ENCODE results near the gene RNH1. TPM values are rescaled to one million over a fixed set of nuclear protein-coding genes. Genes with fewer than 3 reads are reported as not detected.

The RNH1 gene
- total and polyA plus RNA-seq, 2 of the 8 experiments (the other 6 are each of a cell fraction or from before 2014, with no cell fraction given) = 48.7 to 49.8 TPM

DNA sequence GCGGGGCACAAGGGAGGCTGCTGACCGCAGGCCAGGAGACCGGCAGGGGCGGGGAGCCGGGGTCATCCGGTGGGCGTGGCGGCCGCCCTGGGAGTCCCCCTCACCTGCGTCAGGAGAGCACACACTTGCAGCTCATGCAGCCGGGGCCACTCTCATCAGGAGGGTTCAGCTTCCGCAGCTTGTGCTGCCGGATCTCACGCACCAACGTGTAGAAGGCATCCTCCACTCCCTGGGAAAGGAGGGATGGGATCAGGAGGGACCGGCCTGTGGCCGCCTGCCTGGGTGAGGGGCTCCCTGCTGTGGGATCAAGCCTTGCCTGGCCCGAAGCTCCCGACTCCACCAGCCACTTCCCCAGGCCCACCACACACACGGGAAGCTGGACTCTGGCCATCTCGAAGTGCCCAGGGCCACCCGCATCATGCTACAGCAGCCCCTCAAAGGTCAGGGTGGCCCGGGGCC lies 25.5 kb upstream of the RNH1 start:
- no peak for TF ChIP-seq POLR2AphosphoS5 (IDR thresholded peaks at IDR 0.05; ENCODE audit: low read depth, low read length)
- WGBS, 2 experiments (ENCODE audit: extremely low coverage in 1 of 2, insufficient coverage in 1 of 2, insufficient read length in 1 of 2, insufficient replicate concordance in 2 of 2, low coverage in 1 of 2, low lambda C conversion rate in 2 of 2, missing lambda C conversion rate in 1 of 2) = 91% methylated on average over 23 of the region's 23 CpGs; no CpG with 5 or more reads in 1 of the 2 experiments
- peaks cover 0 to 15% (median 6%) of the 10 kb centered on the region in 4 experiments; a peak in 5 of 8 replicates for H3K36me3 ChIP-seq (ENCODE audit: control insufficient read depth in 2 of 4, insufficient read depth in 4 of 4, low read length in 3 of 4)

More for the DNA sequence above, 25.5 kb upstream of the RNH1 start:
- Histone ChIP-seq H3K18ac (ENCODE audit: extremely low read depth, low read length) (no peak overlapping the region), H3K27me3 (replicated peaks in 1 of 4; ENCODE audit: control insufficient read depth in 3 of 4, extremely low read depth in 1 of 4, insufficient read depth in 3 of 4, low read length in 3 of 4) (peaks cover 0 to 10% (median 4%) of the 10 kb centered on the region in 4 experiments; a peak in 5 of 7 replicates), H3K23me2 (ENCODE audit: low read depth, low read length) (peaks cover 18% of the 10 kb centered on the region; the same call in 1 of the 2 replicates), H2AFZ (ENCODE audit: low read length) (no peak overlapping the region), H3K9me3 (ENCODE audit: insufficient read depth in 2 of 2, low read depth in 1 of 2, low read length in 1 of 2) (no peaks in the 10 kb centered on the region), H4K5ac (ENCODE audit: insufficient read length, low read depth, low read length) (no peak overlapping the region), H2BK120ac (replicated peaks; ENCODE audit: low read depth, low read length) (no peak overlapping the region), H3K9ac (replicated peaks in 1 of 4; ENCODE audit: extremely low read depth in 1 of 4, low read depth in 3 of 4, low read length in 3 of 4) (no peak overlapping the region), H2BK15ac (ENCODE audit: low read length) (no peak overlapping the region), H3K4me2 (ENCODE audit: insufficient read depth in 1 of 2, low read depth in 2 of 2, low read length in 2 of 2) (no peak overlapping the region), H3K4me1 (replicated peaks in 1 of 4; ENCODE audit: control insufficient read depth in 3 of 4, insufficient read depth in 4 of 4, low read length in 3 of 4) (peaks cover 0 to 10% (median 5%) of the 10 kb centered on the region in 4 experiments; a peak in 5 of 7 replicates), H3K79me2 (ENCODE audit: control insufficient read depth in 1 of 2, insufficient read depth in 2 of 2, low read length in 2 of 2) (no peaks in the 10 kb centered on the region), H3K14ac (ENCODE audit: insufficient read length) (no peak overlapping the region), H2BK12ac (ENCODE audit: low read depth, low read length) (no peak overlapping the region), H3K4ac (replicated peaks; ENCODE audit: insufficient read length, low read depth, low read length) (no peak overlapping the region), H4K20me1 (replicated peaks in 1 of 2; ENCODE audit: control insufficient read depth in 1 of 2, insufficient read depth in 2 of 2, low read length in 2 of 2) (peaks cover 7 to 11% of the 10 kb centered on the region in 2 experiments), H4K91ac (replicated peaks; ENCODE audit: insufficient read length, low read length) (no peak overlapping the region), H4K8ac (ENCODE audit: extremely low read depth, insufficient read depth, low read length) (no peak overlapping the region), H3K23ac (ENCODE audit: insufficient read length) (no peak overlapping the region), H2AK5ac (ENCODE audit: low read depth, low read length) (no peak overlapping the region), H2BK20ac (ENCODE audit: low read length) (no peak overlapping the region), H3K27ac (ENCODE audit: low read depth, low read length) (no peak overlapping the region), H3K79me1 (ENCODE audit: low read depth, low read length) (no peaks in the 10 kb centered on the region), H3K56ac (replicated peaks; ENCODE audit: insufficient read length, low read depth, low read length) (no peak overlapping the region), H3K4me3 (ENCODE audit: extremely low read depth in 1 of 4, insufficient read depth in 2 of 4, low read depth in 3 of 4, low read length in 4 of 4) (no peak overlapping the region), H2BK5ac (ENCODE audit: low read depth, low read length) (no peak overlapping the region)
- no peak for FAIRE-seq
- POLR2A ChIA-PET (ENCODE audit: partially characterized antibody) = interaction anchor here (0.6 to 1.8 kb wide), 8 partner anchors 14 to 307 kb away, joined by 3 to 8 read pairs (median 4); no protein-coding TSS in a partner anchor
- CTCF ChIA-PET (ENCODE audit: partially characterized antibody) = interaction anchor here (1.4 to 1.5 kb wide), 2 partner anchors 14 to 59 kb away, joined by 3 to 9 read pairs; no protein-coding TSS in a partner anchor
- DNase-seq (ENCODE audit: low read depth in 1 of 2, low spot score in 2 of 2) = no peak

Measured in H1 (cell line).